ENCODE measurements around the gene CDK5RAP3.

DNA sequence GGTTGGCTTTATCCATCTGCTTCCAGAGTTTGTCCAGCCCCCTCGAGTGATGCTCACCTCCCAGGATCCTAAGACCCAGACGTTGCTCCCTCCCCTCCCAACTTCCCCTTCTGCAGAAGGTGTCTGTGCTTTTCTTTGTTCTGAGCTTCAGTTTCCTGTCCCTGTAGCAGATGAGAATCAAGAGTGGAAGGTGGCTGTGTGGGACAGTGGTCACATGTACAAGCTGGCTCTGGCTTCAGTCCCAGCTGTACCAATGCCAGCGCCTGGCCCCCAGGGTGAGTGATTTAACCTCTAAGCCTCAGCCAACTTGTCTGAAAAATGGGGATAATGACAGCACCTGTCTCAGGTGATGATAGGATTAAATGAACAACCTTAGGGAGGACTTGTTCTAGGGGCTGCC, 21.0 kb upstream of the CDK5RAP3 start:
- TF ChIP-seq CTCF (IDR thresholded peaks at IDR 0.05): no peak
- no peak for TF ChIP-seq POLR2AphosphoS5 (IDR thresholded peaks at IDR 0.05)
- TF ChIP-seq POLR2A (IDR thresholded peaks at IDR 0.05; ENCODE audit: low read depth): no peak
- no peak for TF ChIP-seq EP300 (IDR thresholded peaks at IDR 0.05)
